Fibroblast of pulmonary artery (primary cell): Measurements from ENCODE around the gene HS3ST1.
"Not testable (repeated sequence)": the region's sequence is repeated elsewhere in the genome, so short reads cannot be mapped to it uniquely, and the experiment has no call there.

Source experiments
- DNase-seq: peaks from one replicate; pipeline ENCODE4 v3.0.0-alpha.2; 2010; ENCODE audit warnings: low read depth
- H3K4me3 ChIP-seq: replicated peaks from 2 replicates; pipeline ENCODE4 v1.5.1; 2011; ENCODE audit warnings: low read depth, mild to moderate bottlenecking, control low read depth, low read length, moderate library complexity
- TF ChIP-seq, protein P1 (sequence below): IDR thresholded peaks from 2 replicates; pipeline ENCODE4 v1.5.1; 2011; ENCODE audit warnings: mild to moderate bottlenecking, control low read depth, low read length, inconsistent platforms; ENCODE audit errors: missing control alignments

Gene HS3ST1

DNA sequence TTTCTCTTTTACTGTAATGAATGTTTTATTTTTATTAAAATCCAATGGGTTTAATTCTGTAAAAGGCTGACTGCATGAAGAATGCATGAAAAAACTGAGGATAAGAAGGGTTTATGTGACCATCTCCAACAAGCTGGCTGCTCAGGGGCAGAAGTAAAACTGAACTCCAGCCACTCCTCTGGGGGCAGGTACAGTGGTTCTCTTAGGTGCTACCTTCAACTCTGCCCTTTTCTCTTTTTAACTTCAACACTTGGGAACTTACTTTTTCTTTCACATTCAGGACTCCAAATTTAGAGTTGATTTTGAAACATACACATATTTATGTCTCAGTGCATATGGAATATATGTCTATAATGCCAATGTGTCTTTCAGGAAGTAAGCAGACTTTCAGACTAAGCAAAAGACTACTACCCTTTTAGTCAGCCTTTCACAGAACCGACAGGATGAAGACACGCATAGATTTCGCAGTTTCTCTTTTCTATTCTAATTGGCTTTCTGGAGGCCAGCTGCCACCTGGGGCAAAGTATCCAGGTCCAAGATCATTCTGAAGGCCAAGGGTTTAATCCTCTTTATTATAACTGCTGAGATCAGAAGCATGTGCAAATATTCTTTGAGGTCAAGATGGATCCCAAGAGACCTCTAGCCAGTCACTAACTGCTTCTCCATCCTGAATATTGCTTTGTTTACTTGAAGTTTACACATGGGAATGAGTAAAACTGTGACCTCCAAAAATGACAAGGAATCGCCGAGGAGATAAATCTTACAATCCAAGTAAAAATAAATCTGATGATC lies 30.7 kb downstream of the HS3ST1 start:
- TF ChIP-seq, protein P1, sequence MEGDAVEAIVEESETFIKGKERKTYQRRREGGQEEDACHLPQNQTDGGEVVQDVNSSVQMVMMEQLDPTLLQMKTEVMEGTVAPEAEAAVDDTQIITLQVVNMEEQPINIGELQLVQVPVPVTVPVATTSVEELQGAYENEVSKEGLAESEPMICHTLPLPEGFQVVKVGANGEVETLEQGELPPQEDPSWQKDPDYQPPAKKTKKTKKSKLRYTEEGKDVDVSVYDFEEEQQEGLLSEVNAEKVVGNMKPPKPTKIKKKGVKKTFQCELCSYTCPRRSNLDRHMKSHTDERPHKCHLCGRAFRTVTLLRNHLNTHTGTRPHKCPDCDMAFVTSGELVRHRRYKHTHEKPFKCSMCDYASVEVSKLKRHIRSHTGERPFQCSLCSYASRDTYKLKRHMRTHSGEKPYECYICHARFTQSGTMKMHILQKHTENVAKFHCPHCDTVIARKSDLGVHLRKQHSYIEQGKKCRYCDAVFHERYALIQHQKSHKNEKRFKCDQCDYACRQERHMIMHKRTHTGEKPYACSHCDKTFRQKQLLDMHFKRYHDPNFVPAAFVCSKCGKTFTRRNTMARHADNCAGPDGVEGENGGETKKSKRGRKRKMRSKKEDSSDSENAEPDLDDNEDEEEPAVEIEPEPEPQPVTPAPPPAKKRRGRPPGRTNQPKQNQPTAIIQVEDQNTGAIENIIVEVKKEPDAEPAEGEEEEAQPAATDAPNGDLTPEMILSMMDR, result no peak
- no peak overlapping the region for H3K4me3 ChIP-seq
- DNase-seq, result no peak

DNA sequence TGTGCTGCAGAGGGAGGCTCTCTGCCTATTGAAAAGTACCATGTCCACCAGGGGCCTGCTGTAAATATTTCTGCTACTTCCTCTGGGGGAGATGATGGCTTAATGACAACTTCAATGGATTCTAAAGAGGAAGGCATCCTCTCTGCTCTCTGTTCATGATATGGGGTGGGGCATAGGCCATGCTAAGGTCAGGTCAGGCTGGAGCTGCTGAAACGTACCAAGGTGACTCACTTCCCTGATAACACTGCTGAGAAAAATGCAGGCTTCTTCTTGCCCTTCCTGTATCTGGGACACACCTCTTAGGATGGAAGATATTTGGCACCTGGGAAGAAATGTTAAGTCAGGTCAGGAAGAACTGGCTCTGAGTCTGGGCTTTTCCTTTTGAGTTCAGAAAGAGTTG lies 31.5 kb downstream of the HS3ST1 start:
- DNase-seq, result no peak
- no peak overlapping the region for H3K4me3 ChIP-seq
- TF ChIP-seq, protein P1, result no peak

DNA sequence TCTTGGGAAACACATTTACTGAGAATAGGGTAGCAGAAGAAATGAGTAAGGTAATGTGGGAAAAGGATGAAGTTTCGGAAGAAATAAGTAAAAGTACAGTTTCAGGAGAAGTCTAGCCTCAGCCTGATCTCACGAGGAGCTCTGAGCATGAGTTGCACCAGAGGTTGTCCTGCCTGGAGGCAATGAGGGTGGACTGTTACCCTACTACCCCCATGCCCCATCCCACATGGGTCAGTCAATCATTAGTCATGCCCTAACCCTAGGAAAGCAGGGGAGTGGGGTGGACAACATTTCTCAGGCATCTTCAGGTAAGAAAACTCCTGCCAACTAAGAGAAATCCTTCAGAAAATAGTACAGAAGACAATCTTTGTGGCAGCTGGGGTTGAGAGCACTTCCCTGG lies 35.1 kb downstream of the HS3ST1 start:
- H3K4me3 ChIP-seq, result no peak overlapping the region
- DNase-seq, result no peak
- TF ChIP-seq, protein P1, result no peak

DNA sequence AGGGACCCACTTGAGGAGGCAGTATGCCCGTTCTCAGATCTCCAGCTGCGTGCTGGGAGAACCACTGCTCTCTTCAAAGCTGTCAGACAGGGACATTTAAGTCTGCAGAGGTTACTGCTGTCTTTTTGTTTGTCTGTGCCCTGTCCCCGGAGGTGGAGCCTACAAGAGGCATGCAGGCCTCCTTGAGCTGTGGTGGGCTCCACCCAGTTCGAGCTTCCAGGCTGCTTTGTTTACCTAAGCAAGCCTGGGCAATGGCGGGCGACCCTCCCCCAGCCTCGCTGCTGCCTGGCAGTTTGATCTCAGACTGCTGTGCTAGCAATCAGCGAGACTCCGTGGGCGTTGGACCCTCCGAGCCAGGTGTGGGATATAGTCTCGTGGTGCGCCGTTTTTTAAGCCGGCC lies 44.6 kb downstream of the HS3ST1 start:
- H3K4me3 ChIP-seq, DNase-seq: not testable (repeated sequence)

DNA sequence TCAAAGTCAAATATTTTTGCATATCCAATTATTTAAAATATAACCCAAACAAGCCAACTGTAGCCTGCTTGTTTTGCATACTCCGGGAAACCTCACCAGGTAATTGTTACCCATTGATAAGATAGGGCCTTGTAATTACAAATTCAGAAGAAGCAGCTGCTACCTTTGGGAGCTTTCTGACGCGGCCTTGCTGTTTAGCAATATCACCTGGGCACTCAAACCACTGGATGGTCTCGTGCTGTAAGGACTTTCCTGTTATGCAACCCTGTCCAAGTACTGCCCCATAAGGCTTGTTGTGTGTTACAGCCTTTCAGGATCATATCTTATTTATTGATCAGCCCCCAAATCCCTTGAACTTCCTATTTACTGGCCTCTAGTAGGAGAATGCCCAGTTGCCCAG lies 52.1 kb downstream of the HS3ST1 start:
- H3K4me3 ChIP-seq, result no peak overlapping the region
- DNase-seq, result no peak
- TF ChIP-seq, protein P1, result no peak

DNA sequence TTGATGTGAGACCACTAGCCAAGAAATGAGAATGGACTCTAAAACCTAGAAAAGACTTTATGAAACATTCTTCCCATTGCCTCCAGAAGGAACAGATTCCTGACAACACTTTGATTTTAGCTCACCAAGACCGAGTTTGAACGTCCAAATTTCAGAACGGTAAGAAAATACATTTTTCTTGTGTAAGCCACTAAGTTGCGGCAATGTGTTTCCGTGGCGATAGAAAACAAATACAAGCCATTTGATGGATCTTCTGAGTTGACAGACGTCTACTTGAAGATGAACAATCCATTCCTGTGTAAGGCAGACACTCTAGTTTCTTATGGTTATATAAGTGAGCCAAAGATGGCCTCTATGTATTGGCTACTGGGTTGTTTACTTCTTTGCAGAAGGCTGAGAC lies 52.5 kb downstream of the HS3ST1 start:
- TF ChIP-seq, protein P1, result no peak
- DNase-seq, result no peak

DNA sequence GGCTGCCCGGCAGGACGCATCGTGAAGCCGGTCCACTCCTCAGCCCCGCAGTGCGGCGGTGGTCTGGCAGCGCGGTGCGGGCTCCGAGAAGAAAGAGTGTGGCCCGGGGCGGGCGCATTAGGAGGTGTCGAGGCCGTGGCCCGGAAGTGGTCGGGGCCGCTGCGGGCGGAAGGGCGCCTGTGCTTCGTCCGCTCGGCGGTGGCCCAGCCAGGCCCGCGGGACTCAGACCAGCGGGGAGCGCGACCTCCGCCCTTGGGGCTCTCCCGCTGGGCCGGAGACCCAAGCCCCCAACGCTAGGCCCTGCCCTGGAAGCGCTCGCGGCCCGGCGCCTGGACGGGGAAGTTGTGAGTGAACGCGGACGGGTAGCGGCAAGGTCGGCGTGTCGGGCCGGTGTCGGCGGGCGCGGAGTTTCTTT lies 60.0 kb downstream of the HS3ST1 start:
- TF ChIP-seq, protein P1, result no peak
- no peak overlapping the region for H3K4me3 ChIP-seq
- no peak for DNase-seq

More for the DNA sequence above, 52.5 kb downstream of the HS3ST1 start:
- no peak overlapping the region for H3K4me3 ChIP-seq
